ENCODE measurements around the gene CBL. TPM values are rescaled to one million over a fixed set of nuclear protein-coding genes. Genes with fewer than 3 reads are reported as not detected.

CBL gene
- total and polyA plus RNA-seq, 10 of the 15 experiments (the other 5 are each of a cell fraction or from before 2014, with no cell fraction given), result 3.9 to 27.1 (median 9.5) TPM

DNA sequence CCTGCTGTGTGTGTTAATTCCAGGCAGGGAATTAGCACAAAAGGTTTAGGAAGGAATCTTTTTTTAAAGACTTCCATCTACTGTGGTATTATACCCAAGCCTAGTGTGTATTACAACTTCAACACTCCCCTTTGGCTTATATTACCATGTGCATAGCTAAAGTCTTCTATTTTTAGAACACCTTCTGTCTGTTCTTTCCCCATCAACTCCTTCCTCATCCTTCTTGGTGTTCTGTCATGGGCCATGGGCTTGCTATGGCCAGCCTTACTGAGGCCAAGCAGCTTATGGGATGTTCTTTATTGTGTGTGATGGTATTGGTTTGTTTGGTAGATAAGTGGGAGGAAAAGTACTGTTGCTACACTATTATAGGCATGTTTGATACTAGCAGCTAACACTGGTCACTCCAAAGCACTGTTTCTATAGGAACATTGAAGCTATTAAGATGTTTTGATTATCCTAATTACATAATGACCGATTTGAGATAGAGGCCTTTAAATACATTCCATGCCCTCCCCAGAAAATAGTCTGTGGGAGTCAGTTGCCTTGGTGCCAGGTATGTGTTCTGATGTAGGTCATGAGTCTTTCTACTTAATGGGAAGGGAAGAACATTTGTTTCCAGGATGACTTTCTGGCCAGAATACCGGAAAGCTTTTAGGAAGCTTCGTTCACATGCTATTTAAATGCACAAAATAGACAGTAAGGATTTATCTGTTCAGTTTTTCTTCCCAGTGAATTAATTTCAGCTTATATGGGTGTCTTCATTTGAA lies 94.2 kb downstream of the CBL start:
- intact Hi-C loops (cut with micrococcal nuclease; ENCODE audit: unreplicated experiment), result no loop called here
- H2AFZ ChIP-seq (ENCODE audit: control insufficient read depth, low read depth, low read length), result no peak overlapping the region
- H3K9ac ChIP-seq (ENCODE audit: control insufficient read depth, insufficient read depth, low read length), result no peak overlapping the region
- ChIA-PET SMC1A (ENCODE audit: uncharacterized antibody, unreplicated experiment) (interaction anchor here (0.6 to 1.9 kb wide), 4 partner anchors 16 to 851 kb away, joined by 3 to 5 read pairs (median 4); no protein-coding TSS in a partner anchor), CTCF (interaction anchor here (0.8 to 2.5 kb wide), 8 partner anchors 10 to 150 kb away, joined by 3 to 7 read pairs (median 4); no protein-coding TSS in a partner anchor), RAD21 (ENCODE audit: unreplicated experiment) (no interaction called here), POLR2A (interaction anchor here (0.5 to 0.6 kb wide), 2 partner anchors 45 to 215 kb away, joined by 3 read pairs; no protein-coding TSS in a partner anchor)
- WGBS (ENCODE audit: insufficient coverage, insufficient replicate concordance, low lambda C conversion rate, missing lambda C conversion rate), result 100% methylated on average over 3 of the region's 3 CpGs
- FAIRE-seq (no peak), DNase-seq (ENCODE audit: low read depth, low spot score) (no peak), ATAC-seq (no peak)
- H3K27me3 ChIP-seq (replicated peaks in 1 of 2; ENCODE audit: control insufficient read depth in 2 of 2, insufficient read depth in 2 of 2, low read length in 1 of 2), result no peaks in the 10 kb centered on the region
- peaks cover 12 to 41% of the 10 kb centered on the region in 2 experiments for H3K36me3 ChIP-seq (ENCODE audit: control insufficient read depth in 2 of 2, insufficient read depth in 2 of 2, low read length in 1 of 2)
- in situ Hi-C loops (cut with MboI), result no loop called here
- H3K4me1 ChIP-seq (ENCODE audit: control insufficient read depth, insufficient read depth, low read length), result no peaks in the 10 kb centered on the region
- H3K4me3 ChIP-seq, result no peak overlapping the region
- no peaks in the 10 kb centered on the region for H3K9me3 ChIP-seq (replicated peaks; ENCODE audit: control insufficient read depth, insufficient read depth, low read length)
- BruUV-seq (replicated peaks), result no TSS peak
- H3K4me2 ChIP-seq (ENCODE audit: control insufficient read depth, insufficient read depth), result no peak overlapping the region
- no peaks in the 10 kb centered on the region for H3K79me2 ChIP-seq (ENCODE audit: control insufficient read depth, insufficient read depth, low read length)
- no peaks in the 10 kb centered on the region for H4K20me1 ChIP-seq (ENCODE audit: control insufficient read depth, insufficient read depth)
- H3K27ac ChIP-seq (ENCODE audit: control insufficient read depth, insufficient read depth), result no peak overlapping the region
- TF ChIP-seq ATF7 (IDR thresholded peaks at IDR 0.05; ENCODE audit: low read depth), result no peak
- no peak for TF ChIP-seq EP300 (IDR thresholded peaks at IDR 0.05; ENCODE audit: borderline replicate concordance in 1 of 2, control insufficient read depth in 1 of 2, low read depth in 2 of 2, low read length in 2 of 2)
- no peak for TF ChIP-seq BRCA1 (IDR thresholded peaks at IDR 0.05; ENCODE audit: low read depth, low read length)
- no peak for TF ChIP-seq ZNF217 (IDR thresholded peaks at IDR 0.05)
- TF ChIP-seq IKZF1 (conservative IDR thresholded peaks at IDR 0.05), result no peak
- no peak for TF ChIP-seq JUNB (IDR thresholded peaks at IDR 0.05)
- TF ChIP-seq SMAD5 (IDR thresholded peaks at IDR 0.05; ENCODE audit: low read depth), result no peak
- TF ChIP-seq CHD2 (IDR thresholded peaks at IDR 0.05; ENCODE audit: borderline replicate concordance, low read depth, low read length), result no peak
- TF ChIP-seq, protein P1, sequence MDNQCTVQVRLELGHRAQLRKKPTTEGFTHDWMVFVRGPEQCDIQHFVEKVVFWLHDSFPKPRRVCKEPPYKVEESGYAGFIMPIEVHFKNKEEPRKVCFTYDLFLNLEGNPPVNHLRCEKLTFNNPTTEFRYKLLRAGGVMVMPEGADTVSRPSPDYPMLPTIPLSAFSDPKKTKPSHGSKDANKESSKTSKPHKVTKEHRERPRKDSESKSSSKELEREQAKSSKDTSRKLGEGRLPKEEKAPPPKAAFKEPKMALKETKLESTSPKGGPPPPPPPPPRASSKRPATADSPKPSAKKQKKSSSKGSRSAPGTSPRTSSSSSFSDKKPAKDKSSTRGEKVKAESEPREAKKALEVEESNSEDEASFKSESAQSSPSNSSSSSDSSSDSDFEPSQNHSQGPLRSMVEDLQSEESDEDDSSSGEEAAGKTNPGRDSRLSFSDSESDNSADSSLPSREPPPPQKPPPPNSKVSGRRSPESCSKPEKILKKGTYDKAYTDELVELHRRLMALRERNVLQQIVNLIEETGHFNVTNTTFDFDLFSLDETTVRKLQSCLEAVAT (IDR thresholded peaks at IDR 0.05), result no peak
- no peak for TF ChIP-seq HDGF (IDR thresholded peaks at IDR 0.05)
- TF ChIP-seq RUNX3 (IDR thresholded peaks at IDR 0.05; ENCODE audit: low read length), result no peak
- TF ChIP-seq, protein P2, sequence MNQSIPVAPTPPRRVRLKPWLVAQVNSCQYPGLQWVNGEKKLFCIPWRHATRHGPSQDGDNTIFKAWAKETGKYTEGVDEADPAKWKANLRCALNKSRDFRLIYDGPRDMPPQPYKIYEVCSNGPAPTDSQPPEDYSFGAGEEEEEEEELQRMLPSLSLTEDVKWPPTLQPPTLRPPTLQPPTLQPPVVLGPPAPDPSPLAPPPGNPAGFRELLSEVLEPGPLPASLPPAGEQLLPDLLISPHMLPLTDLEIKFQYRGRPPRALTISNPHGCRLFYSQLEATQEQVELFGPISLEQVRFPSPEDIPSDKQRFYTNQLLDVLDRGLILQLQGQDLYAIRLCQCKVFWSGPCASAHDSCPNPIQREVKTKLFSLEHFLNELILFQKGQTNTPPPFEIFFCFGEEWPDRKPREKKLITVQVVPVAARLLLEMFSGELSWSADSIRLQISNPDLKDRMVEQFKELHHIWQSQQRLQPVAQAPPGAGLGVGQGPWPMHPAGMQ (IDR thresholded peaks at IDR 0.05; ENCODE audit: borderline replicate concordance), result no peak
- no peak for TF ChIP-seq RB1 (IDR thresholded peaks at IDR 0.05; ENCODE audit: borderline replicate concordance)
- no peak for TF ChIP-seq MEF2B (IDR thresholded peaks at IDR 0.05; ENCODE audit: partially characterized antibody, poor library complexity, severe bottlenecking)
- TF ChIP-seq, protein P3, sequence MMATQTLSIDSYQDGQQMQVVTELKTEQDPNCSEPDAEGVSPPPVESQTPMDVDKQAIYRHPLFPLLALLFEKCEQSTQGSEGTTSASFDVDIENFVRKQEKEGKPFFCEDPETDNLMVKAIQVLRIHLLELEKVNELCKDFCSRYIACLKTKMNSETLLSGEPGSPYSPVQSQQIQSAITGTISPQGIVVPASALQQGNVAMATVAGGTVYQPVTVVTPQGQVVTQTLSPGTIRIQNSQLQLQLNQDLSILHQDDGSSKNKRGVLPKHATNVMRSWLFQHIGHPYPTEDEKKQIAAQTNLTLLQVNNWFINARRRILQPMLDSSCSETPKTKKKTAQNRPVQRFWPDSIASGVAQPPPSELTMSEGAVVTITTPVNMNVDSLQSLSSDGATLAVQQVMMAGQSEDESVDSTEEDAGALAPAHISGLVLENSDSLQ (IDR thresholded peaks at IDR 0.05), result no peak
- TF ChIP-seq, protein P4, sequence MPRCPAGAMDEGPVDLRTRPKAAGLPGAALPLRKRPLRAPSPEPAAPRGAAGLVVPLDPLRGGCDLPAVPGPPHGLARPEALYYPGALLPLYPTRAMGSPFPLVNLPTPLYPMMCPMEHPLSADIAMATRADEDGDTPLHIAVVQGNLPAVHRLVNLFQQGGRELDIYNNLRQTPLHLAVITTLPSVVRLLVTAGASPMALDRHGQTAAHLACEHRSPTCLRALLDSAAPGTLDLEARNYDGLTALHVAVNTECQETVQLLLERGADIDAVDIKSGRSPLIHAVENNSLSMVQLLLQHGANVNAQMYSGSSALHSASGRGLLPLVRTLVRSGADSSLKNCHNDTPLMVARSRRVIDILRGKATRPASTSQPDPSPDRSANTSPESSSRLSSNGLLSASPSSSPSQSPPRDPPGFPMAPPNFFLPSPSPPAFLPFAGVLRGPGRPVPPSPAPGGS (IDR thresholded peaks at IDR 0.05; ENCODE audit: borderline replicate concordance, insufficient read depth, low read depth, low read length, poor library complexity, severe bottlenecking), result no peak
- TF ChIP-seq NR2C1 (IDR thresholded peaks at IDR 0.05), result no peak

All from GM12878 (cell line).